22Rv1 (cell line): ENCODE measurements around the gene DDHD1.
A peak's percentile ranks its signal among the peaks of the same experiment; 100 is the strongest.
"Not testable (repeated sequence)": the region's sequence is repeated elsewhere in the genome, so short reads cannot be mapped to it uniquely, and the experiment has no call there.

Experiments
- H3K27ac ChIP-seq: fragments of 450-650 bp; 2 replicates; pipeline ENCODE4 v1.5.1; 2017
- ZFX ChIP-seq: fragments of 450-650 bp; IDR thresholded peaks from 2 replicates; pipeline ENCODE4 v1.6.1; 2017; ENCODE audit warnings: antibody characterized with exemption, borderline replicate concordance
- TF ChIP-seq, protein P1 (sequence below): fragments of 450-650 bp; IDR thresholded peaks from 2 replicates; pipeline ENCODE4 v1.5.1; 2017; ENCODE audit warnings: mild to moderate bottlenecking

The DDHD1 gene

DNA sequence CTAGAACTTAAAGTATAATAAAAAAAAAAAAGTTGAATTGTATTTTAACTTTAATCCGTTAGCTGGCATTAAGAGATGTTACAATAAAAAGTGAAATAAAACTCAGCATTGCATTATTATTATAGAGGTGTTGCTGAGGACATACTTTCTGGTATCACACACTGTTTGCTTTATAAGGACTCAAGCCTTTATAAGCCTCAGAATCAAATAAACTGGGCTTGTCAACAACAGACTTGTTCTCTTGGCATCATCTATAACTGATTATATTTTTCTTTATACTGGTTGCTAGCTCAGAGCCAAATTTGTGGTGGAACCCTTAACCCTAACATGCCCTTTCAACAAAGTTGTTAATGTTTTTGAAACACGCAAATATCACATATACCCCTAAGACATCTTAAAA lies 62.3 kb downstream of the DDHD1 start:
- H3K27ac ChIP-seq = no peak overlapping the region
- TF ChIP-seq ZFX = no peak
- TF ChIP-seq, protein P1, sequence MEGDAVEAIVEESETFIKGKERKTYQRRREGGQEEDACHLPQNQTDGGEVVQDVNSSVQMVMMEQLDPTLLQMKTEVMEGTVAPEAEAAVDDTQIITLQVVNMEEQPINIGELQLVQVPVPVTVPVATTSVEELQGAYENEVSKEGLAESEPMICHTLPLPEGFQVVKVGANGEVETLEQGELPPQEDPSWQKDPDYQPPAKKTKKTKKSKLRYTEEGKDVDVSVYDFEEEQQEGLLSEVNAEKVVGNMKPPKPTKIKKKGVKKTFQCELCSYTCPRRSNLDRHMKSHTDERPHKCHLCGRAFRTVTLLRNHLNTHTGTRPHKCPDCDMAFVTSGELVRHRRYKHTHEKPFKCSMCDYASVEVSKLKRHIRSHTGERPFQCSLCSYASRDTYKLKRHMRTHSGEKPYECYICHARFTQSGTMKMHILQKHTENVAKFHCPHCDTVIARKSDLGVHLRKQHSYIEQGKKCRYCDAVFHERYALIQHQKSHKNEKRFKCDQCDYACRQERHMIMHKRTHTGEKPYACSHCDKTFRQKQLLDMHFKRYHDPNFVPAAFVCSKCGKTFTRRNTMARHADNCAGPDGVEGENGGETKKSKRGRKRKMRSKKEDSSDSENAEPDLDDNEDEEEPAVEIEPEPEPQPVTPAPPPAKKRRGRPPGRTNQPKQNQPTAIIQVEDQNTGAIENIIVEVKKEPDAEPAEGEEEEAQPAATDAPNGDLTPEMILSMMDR = no peak

DNA sequence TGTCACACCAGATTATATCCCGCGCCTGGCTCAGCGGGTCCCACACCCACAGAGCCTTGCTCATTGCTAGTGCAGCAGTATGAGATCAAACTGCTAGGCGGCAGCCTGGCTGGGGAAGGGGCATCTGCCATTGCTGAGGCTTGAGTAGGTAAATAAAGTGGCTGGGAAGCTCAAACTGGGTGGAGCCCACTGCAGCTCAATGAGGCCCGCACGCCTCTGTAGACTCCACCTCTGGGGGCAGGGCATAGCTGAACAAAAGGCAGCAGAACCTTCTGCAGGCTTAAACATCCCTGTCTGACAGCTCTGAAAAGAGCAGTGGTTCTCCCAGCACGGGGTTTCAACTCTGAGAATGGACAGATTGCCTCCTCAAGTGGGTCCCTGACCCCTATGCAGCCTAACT lies 68.2 kb downstream of the DDHD1 start:
- not testable (repeated sequence) for H3K27ac ChIP-seq

DNA sequence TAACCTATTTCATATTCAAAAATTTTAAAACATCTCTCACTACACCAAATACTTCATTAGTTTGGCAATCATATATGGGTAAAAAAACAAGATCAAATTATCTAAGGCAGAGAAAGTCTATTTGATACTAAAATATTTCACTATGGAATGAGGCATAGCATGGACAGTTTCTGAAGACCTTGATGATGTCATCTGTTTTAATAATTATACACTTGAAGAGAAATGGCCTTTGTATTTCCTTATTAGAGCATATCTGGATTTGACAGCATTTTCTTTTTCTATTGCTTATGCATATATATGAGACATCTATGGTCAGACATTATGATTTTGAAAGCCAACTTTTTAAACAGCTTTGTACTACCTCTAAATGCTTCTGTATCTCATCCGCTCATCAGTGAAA lies 88.6 kb downstream of the DDHD1 start:
- TF ChIP-seq, protein P1 = no peak
- no peak for TF ChIP-seq ZFX
- no peak overlapping the region for H3K27ac ChIP-seq

DNA sequence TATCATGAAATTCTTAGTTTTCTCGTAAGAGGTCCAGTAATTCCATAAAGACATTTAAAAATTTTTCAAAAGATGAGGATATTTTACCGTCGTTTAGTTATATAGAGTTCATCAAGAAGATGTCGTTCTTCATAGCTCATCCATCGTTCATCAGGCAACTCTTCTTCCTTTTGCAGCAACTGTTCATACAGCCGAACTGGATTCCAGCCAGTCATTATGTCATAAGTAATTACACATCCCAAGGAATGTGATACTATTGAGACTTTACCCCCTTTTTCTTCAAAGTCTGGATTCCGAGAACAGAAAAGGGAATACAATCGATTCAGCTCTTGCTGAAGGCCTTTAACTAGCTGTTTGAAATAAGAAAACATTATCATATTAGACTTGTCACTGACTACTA lies 90.3 kb downstream of the DDHD1 start:
- TF ChIP-seq ZFX = no peak
- TF ChIP-seq, protein P1 = no peak
- H3K27ac ChIP-seq = no peak overlapping the region

DNA sequence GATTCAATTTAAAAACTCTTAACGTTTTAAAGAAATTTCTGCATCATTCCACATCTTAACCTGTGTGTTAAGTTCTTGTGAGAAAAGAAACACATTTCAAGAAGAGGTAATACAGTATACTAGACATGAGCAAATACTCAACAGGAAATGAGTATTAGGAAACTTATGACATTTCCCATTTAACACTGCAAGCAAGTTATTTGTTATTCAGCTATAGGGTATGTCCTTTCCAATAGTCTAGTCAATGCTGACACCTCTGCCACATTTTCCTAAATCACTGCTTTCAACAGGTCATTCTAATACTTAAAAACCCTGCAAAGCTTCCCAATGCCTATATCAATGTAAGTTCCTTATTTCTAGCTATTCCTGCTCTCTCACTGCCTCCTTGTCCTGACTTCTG lies 93.1 kb downstream of the DDHD1 start:
- TF ChIP-seq, protein P1 = no peak
- TF ChIP-seq ZFX = no peak
- H3K27ac ChIP-seq = peak overlapping the region; percentile 46

DNA sequence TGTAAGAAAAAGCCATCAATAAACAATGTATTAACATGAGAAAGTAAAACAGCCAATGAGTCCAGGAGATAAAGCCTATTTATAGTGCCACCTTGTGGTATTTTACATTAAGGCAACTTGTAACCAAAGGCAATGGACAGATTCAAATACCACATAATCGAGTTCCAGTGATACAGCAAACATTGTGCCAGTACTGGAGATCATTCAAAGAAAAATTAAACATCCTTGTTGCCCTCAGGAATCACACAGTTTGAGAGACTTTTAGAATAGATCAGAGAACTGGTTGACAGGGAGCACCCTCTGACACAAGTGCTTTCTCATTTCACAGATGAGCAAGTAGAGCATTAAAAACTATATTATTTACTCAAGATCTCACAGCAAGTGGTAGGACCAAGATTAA lies 98.1 kb downstream of the DDHD1 start:
- H3K27ac ChIP-seq = no peak overlapping the region
- TF ChIP-seq ZFX = no peak
- TF ChIP-seq, protein P1 = peak; percentile 86

DNA sequence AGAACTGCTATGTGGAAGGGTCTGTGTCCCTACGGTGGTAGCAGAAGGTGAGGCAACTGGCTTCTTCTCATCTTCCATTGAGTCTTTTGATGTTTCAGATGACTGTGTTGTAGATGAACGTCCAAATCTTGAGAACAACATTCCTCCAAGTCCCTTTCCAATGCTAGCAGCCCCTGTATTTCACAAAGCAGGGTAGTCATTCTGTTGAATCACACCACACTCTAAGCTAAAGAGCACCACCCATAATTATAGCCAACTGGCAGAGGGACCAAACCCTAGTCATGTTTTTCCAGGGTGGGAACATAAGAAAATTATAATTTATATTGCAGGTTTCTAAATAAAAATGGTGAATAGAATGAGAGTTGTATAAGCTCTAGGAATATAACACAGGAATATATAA lies 98.7 kb downstream of the DDHD1 start:
- no peak for TF ChIP-seq ZFX
- TF ChIP-seq, protein P1 = no peak

DNA sequence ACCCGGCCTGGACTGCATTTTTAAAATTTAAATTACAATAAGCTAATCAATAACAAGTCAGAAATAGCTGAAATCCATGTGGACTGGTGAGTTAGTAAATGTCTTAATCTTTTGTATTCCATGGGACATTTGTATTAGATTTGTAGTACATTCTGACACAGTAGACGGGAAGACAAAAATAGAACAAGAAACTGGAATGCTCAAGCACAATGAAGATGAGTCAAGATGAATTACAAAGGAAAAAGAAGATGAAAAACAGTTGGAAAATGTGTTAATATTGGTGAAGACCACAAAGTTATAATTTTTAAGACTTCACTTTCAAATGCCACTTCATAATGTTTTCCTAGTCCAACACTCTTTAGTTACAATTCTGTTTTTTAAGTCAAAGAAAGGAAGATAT lies 104.5 kb downstream of the DDHD1 start:
- H3K27ac ChIP-seq = no peak overlapping the region
- no peak for TF ChIP-seq ZFX
- TF ChIP-seq, protein P1 = no peak

More for the DNA sequence above, 98.7 kb downstream of the DDHD1 start:
- no peak overlapping the region for H3K27ac ChIP-seq
